H9 (cell line): ENCODE results near the gene KAT14. TPM values are rescaled to one million over a fixed set of nuclear protein-coding genes. Genes with fewer than 3 reads are reported as not detected.

ENCODE experiments used
- DNase-seq: peaks from one replicate; pipeline ENCODE4 v3.0.0-alpha.2; 2017
- H2AFZ ChIP-seq: one replicate; pipeline ENCODE4 v1.6.1; 2013; ENCODE audit warnings: mild to moderate bottlenecking, low read length, control low read depth, moderate library complexity
- H2AK5ac ChIP-seq: 2 replicates; pipeline ENCODE4 v1.6.1; 2013; ENCODE audit warnings: low read length, control low read depth, mixed read lengths; ENCODE audit not compliant: insufficient read length
- H2BK120ac ChIP-seq: one replicate; pipeline ENCODE4 v1.6.1; 2013; ENCODE audit warnings: low read depth, mild to moderate bottlenecking, low read length, control low read depth, inconsistent platforms; ENCODE audit not compliant: poor library complexity, severe bottlenecking
- H2BK12ac ChIP-seq: 2 replicates; pipeline ENCODE4 v1.6.1; 2013; ENCODE audit warnings: low read length, control low read depth, mixed read lengths, low read depth; ENCODE audit not compliant: insufficient read length
- H2BK15ac ChIP-seq: 2 replicates; pipeline ENCODE4 v1.6.1; 2013; ENCODE audit warnings: low read depth, low read length, control low read depth
- H2BK20ac ChIP-seq: one replicate; pipeline ENCODE4 v1.6.1; 2013; ENCODE audit warnings: low read depth, mild to moderate bottlenecking, low read length, control low read depth, inconsistent platforms; ENCODE audit not compliant: poor library complexity, severe bottlenecking
- H2BK5ac ChIP-seq: 2 replicates; pipeline ENCODE4 v1.6.1; 2013; ENCODE audit warnings: low read length, control low read depth, mixed read lengths; ENCODE audit not compliant: insufficient read length
- H3K14ac ChIP-seq: 2 replicates; pipeline ENCODE4 v1.6.1; 2013; ENCODE audit warnings: low read length, control low read depth; ENCODE audit not compliant: insufficient read depth
- H3K18ac ChIP-seq: 2 replicates; pipeline ENCODE4 v1.6.1; 2013; ENCODE audit warnings: low read depth, mild to moderate bottlenecking, mixed read lengths, low read length, control low read depth; ENCODE audit not compliant: insufficient read length
- H3K23ac ChIP-seq: 2 replicates; pipeline ENCODE4 v1.6.1; 2013; ENCODE audit warnings: low read length, control low read depth, mixed read lengths, low read depth; ENCODE audit not compliant: insufficient read length
- H3K23me2 ChIP-seq: 2 replicates; pipeline ENCODE4 v1.6.1; 2013; ENCODE audit warnings: low read depth, mild to moderate bottlenecking, mixed read lengths, low read length, control low read depth; ENCODE audit not compliant: insufficient read length, poor library complexity, severe bottlenecking
- H3K27ac ChIP-seq: 2 replicates; pipeline ENCODE4 v1.5.1; 2013; ENCODE audit warnings: low read length, control low read depth, mixed read lengths, low read depth; ENCODE audit not compliant: insufficient read length
- H3K27me3 ChIP-seq: 2 replicates; pipeline ENCODE4 v1.6.1; 2013; ENCODE audit warnings: low read length, control low read depth, inconsistent platforms; ENCODE audit not compliant: insufficient read depth
- H3K4ac ChIP-seq: 2 replicates; pipeline ENCODE4 v1.6.1; 2013; ENCODE audit warnings: low read depth, mild to moderate bottlenecking, control low read depth, inconsistent platforms, low read length, moderate library complexity
- H3K4me1 ChIP-seq: 2 replicates; pipeline ENCODE4 v1.6.1; 2013; ENCODE audit warnings: low read length, control low read depth, inconsistent platforms; ENCODE audit not compliant: insufficient read depth
- H3K4me2 ChIP-seq: 2 replicates; pipeline ENCODE4 v1.6.1; 2013; ENCODE audit warnings: low read length, control low read depth, mixed read lengths; ENCODE audit not compliant: insufficient read length, insufficient read depth
- H3K56ac ChIP-seq: 2 replicates; pipeline ENCODE4 v1.6.1; 2013; ENCODE audit warnings: low read depth, mild to moderate bottlenecking, mixed read lengths, low read length, control low read depth; ENCODE audit not compliant: insufficient read length
- H3K79me1 ChIP-seq: 2 replicates; pipeline ENCODE4 v1.6.1; 2013; ENCODE audit warnings: low read depth, mild to moderate bottlenecking, moderate library complexity, low read length, control low read depth, inconsistent platforms; ENCODE audit not compliant: insufficient read depth, poor library complexity, severe bottlenecking
- H3K79me2 ChIP-seq: 2 replicates; pipeline ENCODE4 v1.6.1; 2013; ENCODE audit warnings: low read length, control low read depth, inconsistent platforms; ENCODE audit not compliant: insufficient read depth
- H3K9ac ChIP-seq: 2 replicates; pipeline ENCODE4 v1.6.1; 2013; ENCODE audit warnings: low read length, control low read depth, mixed read lengths; ENCODE audit not compliant: insufficient read length; ENCODE audit errors: extremely low read depth
- H3K9me3 ChIP-seq: one replicate; pipeline ENCODE4 v1.6.1; 2013; ENCODE audit warnings: low read depth, low read length, inconsistent platforms; ENCODE audit not compliant: control insufficient read depth
- H3T11ph ChIP-seq: one replicate; pipeline ENCODE4 v1.6.1; 2013; ENCODE audit warnings: mild to moderate bottlenecking, low read length, control low read depth, inconsistent platforms
- H4K20me1 ChIP-seq: one replicate; pipeline ENCODE4 v1.6.1; 2013; ENCODE audit not compliant: control insufficient read depth, insufficient read length, insufficient read depth
- H4K5ac ChIP-seq: 2 replicates; pipeline ENCODE4 v1.6.1; 2013; ENCODE audit warnings: low read depth, mild to moderate bottlenecking, mixed read lengths, low read length, control low read depth; ENCODE audit not compliant: insufficient read length
- H4K8ac ChIP-seq: replicated peaks from 2 replicates; pipeline ENCODE4 v1.6.1; 2013; ENCODE audit warnings: low read length, control low read depth, mixed read lengths, low read depth; ENCODE audit not compliant: insufficient read length
- H4K91ac ChIP-seq: 2 replicates; pipeline ENCODE4 v1.6.1; 2013; ENCODE audit warnings: low read depth, mild to moderate bottlenecking, moderate library complexity, mixed read lengths, low read length, control low read depth; ENCODE audit not compliant: insufficient read length
- H3K27ac Mint-ChIP-seq, 3 experiments: 2 replicates in 2 of 3; 3 replicates in 1 of 3; pipeline ENCODE4 v1.8.0; 2020 to 2021; ENCODE audit warnings: mixed read lengths in 3 of 3, mild to moderate bottlenecking in 1 of 3, moderate library complexity in 1 of 3
- H3K27me3 Mint-ChIP-seq: 2 replicates; pipeline ENCODE4 v1.8.0; 2021; ENCODE audit warnings: low read depth, mild to moderate bottlenecking, moderate library complexity, mixed read lengths
- H3K36me3 Mint-ChIP-seq, 3 experiments: 2 replicates in 2 of 3; 3 replicates in 1 of 3; pipeline ENCODE4 v1.8.0; 2020 to 2021; ENCODE audit warnings: low read depth in 3 of 3, mixed read lengths in 3 of 3; ENCODE audit not compliant: insufficient read depth in 1 of 3
- H3K4me1 Mint-ChIP-seq, 2 experiments: 2 replicates each; pipeline ENCODE4 v1.8.0; 2020; ENCODE audit warnings: mixed read lengths in 2 of 2
- H3K4me3 Mint-ChIP-seq, 2 experiments: 2 replicates in 1 of 2; 3 replicates in 1 of 2; pipeline ENCODE4 v1.8.0; 2020 to 2021; ENCODE audit warnings: mild to moderate bottlenecking in 2 of 2, mixed read lengths in 2 of 2, moderate library complexity in 1 of 2
- H3K9me3 Mint-ChIP-seq, 2 experiments: 2 replicates in 1 of 2; 3 replicates in 1 of 2; pipeline ENCODE4 v1.8.0; 2020; ENCODE audit warnings: mild to moderate bottlenecking in 2 of 2, mixed read lengths in 2 of 2, moderate library complexity in 1 of 2
- WGBS: extraction: QIAGEN DNeasy Blood & Tissue Kit; methylation state at CpG from one replicate; pipeline ENCODE4 v1.1.7; 2013; ENCODE audit warnings: missing lambda C conversion rate, low lambda C conversion rate, mixed read lengths; ENCODE audit not compliant: insufficient read length; ENCODE audit errors: extremely low coverage; 5-methylcytosine and 5-hydroxymethylcytosine counted together
- total RNA-seq: library from RNA; stranded (reverse); gene quantifications from 2 replicates; pipeline ENCODE4 v1.2.1, GENCODE V29; 2021
- TF ChIP-seq, protein P1 (sequence below): fragments of 200-600 bp; sonication (generic); conservative IDR thresholded peaks from 3 replicates; pipeline ENCODE4 v1.8.0; 2021; ENCODE audit warnings: antibody characterized with exemption, mild to moderate bottlenecking

Gene KAT14
- total RNA-seq, 1 experiment from 2014 or later = 19.2 TPM

DNA sequence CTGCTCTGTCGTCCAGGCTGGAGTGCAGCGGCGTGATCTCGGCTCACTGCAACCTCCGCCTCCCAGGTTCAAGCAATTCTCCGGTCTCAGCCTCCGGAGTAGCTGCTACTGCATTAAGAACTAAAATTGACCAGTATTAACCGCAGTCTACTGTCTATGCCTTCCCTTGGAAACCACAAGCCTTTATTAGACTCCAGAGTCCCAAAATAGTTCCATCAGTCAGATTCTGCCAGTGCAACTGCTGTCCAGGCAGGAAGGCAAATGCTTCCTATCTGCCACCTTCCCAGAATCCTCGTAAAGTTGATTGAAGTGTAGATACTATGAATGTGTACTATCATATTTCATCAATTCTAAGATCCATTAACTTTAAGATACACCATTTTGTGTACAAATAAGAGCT lies 16.7 kb downstream of the KAT14 start:
- Histone ChIP-seq H3T11ph (no peak overlapping the region), H3K27ac (no peak overlapping the region), H3K27me3 (no peaks in the 10 kb centered on the region), H2BK5ac (no peak overlapping the region), H4K20me1 (no peaks in the 10 kb centered on the region), H3K4me2 (no peak overlapping the region), H4K91ac (no peak overlapping the region), H3K14ac (no peak overlapping the region), H3K56ac (no peak overlapping the region), H4K8ac (no peak overlapping the region), H2BK20ac (no peak overlapping the region), H3K23me2 (no peaks in the 10 kb centered on the region), H4K5ac (no peak overlapping the region), H3K4me1 (no peaks in the 10 kb centered on the region), H3K18ac (no peak overlapping the region), H2AK5ac (no peak overlapping the region), H2BK120ac (no peak overlapping the region), H2AFZ (no peak overlapping the region), H3K4ac (no peak overlapping the region), H3K23ac (no peak overlapping the region), H3K79me2 (0 out of 2 replicates have a peak, but pooled peaks cover 2% of the 10 kb centered on the region), H3K9ac (no peak overlapping the region), H2BK12ac (no peak overlapping the region), H2BK15ac (no peak overlapping the region), H3K79me1 (no peaks in the 10 kb centered on the region), H3K9me3 (no peaks in the 10 kb centered on the region)
- H3K4me3 Mint-ChIP-seq = no peak overlapping the region
- TF ChIP-seq, protein P1, sequence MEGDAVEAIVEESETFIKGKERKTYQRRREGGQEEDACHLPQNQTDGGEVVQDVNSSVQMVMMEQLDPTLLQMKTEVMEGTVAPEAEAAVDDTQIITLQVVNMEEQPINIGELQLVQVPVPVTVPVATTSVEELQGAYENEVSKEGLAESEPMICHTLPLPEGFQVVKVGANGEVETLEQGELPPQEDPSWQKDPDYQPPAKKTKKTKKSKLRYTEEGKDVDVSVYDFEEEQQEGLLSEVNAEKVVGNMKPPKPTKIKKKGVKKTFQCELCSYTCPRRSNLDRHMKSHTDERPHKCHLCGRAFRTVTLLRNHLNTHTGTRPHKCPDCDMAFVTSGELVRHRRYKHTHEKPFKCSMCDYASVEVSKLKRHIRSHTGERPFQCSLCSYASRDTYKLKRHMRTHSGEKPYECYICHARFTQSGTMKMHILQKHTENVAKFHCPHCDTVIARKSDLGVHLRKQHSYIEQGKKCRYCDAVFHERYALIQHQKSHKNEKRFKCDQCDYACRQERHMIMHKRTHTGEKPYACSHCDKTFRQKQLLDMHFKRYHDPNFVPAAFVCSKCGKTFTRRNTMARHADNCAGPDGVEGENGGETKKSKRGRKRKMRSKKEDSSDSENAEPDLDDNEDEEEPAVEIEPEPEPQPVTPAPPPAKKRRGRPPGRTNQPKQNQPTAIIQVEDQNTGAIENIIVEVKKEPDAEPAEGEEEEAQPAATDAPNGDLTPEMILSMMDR = no peak
- H3K27me3 Mint-ChIP-seq = no peaks in the 10 kb centered on the region
- no peak overlapping the region for H3K27ac Mint-ChIP-seq
- no peaks in the 10 kb centered on the region for H3K9me3 Mint-ChIP-seq
- no peak for DNase-seq
- WGBS = no CpG with 5 or more reads among the region's 9 CpGs
- H3K36me3 Mint-ChIP-seq = peaks cover 10 to 29% (median 25%) of the 10 kb centered on the region in 3 experiments; a peak in 6 of 7 replicates
- no peaks in the 10 kb centered on the region for H3K4me1 Mint-ChIP-seq
